Measurements from ENCODE around the gene FARP1. TPM values are rescaled to one million over a fixed set of nuclear protein-coding genes. Genes with fewer than 3 reads are reported as not detected.
A peak's percentile ranks its signal among the peaks of the same experiment; 100 is the strongest.

Gene FARP1
- polyA plus RNA-seq, 1 of the 3 experiments (the other 2 are of a cell fraction): 12.0 TPM

- Histone ChIP-seq H3K4me2 (no peak overlapping the region), H3K9me3 (no peaks in the 10 kb centered on the region), H4K20me1 (ENCODE audit: insufficient read depth) (no peaks in the 10 kb centered on the region), H3F3A (replicated peaks; ENCODE audit: insufficient read depth) (peaks cover 26% of the 10 kb centered on the region), H3K4me1 (ENCODE audit: control insufficient read depth in 1 of 2, insufficient read depth in 2 of 2, low read depth in 1 of 2, low read length in 1 of 2) (peaks cover 12 to 38% of the 10 kb centered on the region in 2 experiments), H3K27me3 (ENCODE audit: insufficient read depth) (no peaks in the 10 kb centered on the region), H3K36me3 (replicated peaks in 1 of 2; ENCODE audit: control insufficient read depth in 1 of 2, insufficient read depth in 2 of 2, low read length in 1 of 2) (no peaks in the 10 kb centered on the region), H2AFZ (ENCODE audit: low read depth) (no peak overlapping the region), H3K27ac (ENCODE audit: low read depth in 2 of 2, low read length in 1 of 2) (peak overlapping the region; percentile 76 to 79), H3K4me3 (ENCODE audit: low read depth in 2 of 2, low read length in 1 of 2) (no peak overlapping the region), H3K9me2 (no peaks in the 10 kb centered on the region), H3K9ac (no peak overlapping the region), H3K79me2 (ENCODE audit: insufficient read depth) (peaks cover 48% of the 10 kb centered on the region)
- DNase-seq: peak; percentile 63
- ChIA-PET POLR2A (no interaction called here), CTCF (no interaction called here)
- 72% methylated on average over 2 of the region's 2 CpGs for WGBS (ENCODE audit: low lambda C conversion rate)
- TF ChIP-seq RAD21 (IDR thresholded peaks at IDR 0.05; ENCODE audit: low read length) (0 out of 2 replicates have a peak, but pooled peaks have one; percentile 6), FOXJ3 (CRISPR knock-in tag; IDR thresholded peaks at IDR 0.05) (no peak), JUND (IDR thresholded peaks at IDR 0.05) (0 out of 2 replicates have a peak, but pooled peaks have one; percentile 13), MEF2A (IDR thresholded peaks at IDR 0.05; ENCODE audit: borderline replicate concordance, low read depth) (no peak), RXRA (IDR thresholded peaks at IDR 0.05; ENCODE audit: borderline replicate concordance, low read depth) (no peak), MAX (IDR thresholded peaks at IDR 0.05; ENCODE audit: low read depth) (no peak), YY1 (IDR thresholded peaks at IDR 0.05; ENCODE audit: low read depth) (peak; percentile 17; the same call in 1 of the 2 replicates), ELF1 (IDR thresholded peaks at IDR 0.05) (no peak), GABPA (IDR thresholded peaks at IDR 0.05; ENCODE audit: low read depth) (no peak), RFX5 (IDR thresholded peaks at IDR 0.05; ENCODE audit: low read length) (no peak), FOSL2 (IDR thresholded peaks at IDR 0.05; ENCODE audit: borderline replicate concordance, low read depth) (no peak), NRF1 (IDR thresholded peaks at IDR 0.05; ENCODE audit: low read depth, low read length) (no peak), FOXM1 (IDR thresholded peaks at IDR 0.05; ENCODE audit: low read depth) (no peak), MXI1 (IDR thresholded peaks at IDR 0.05; ENCODE audit: low read depth, low read length) (no peak), GATA2 (CRISPR knock-in tag; IDR thresholded peaks at IDR 0.05) (no peak), TCF12 (IDR thresholded peaks at IDR 0.05) (peak; percentile 97), EZH2phosphoT487 (IDR thresholded peaks at IDR 0.05; ENCODE audit: borderline replicate concordance, low read depth) (no peak), CHD2 (IDR thresholded peaks at IDR 0.05; ENCODE audit: low read length, partially characterized antibody) (no peak), EP300 (IDR thresholded peaks at IDR 0.05; ENCODE audit: borderline replicate concordance in 1 of 2, low read depth in 1 of 2, low read length in 1 of 2) (peak in 1 of 2 experiments; percentile 19; a peak in 1 of 4 replicates)
- TF ChIP-seq, protein P1, sequence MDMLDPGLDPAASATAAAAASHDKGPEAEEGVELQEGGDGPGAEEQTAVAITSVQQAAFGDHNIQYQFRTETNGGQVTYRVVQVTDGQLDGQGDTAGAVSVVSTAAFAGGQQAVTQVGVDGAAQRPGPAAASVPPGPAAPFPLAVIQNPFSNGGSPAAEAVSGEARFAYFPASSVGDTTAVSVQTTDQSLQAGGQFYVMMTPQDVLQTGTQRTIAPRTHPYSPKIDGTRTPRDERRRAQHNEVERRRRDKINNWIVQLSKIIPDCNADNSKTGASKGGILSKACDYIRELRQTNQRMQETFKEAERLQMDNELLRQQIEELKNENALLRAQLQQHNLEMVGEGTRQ (IDR thresholded peaks at IDR 0.05; ENCODE audit: borderline replicate concordance, low read depth, low read length): no peak
- TF ChIP-seq, protein P2, sequence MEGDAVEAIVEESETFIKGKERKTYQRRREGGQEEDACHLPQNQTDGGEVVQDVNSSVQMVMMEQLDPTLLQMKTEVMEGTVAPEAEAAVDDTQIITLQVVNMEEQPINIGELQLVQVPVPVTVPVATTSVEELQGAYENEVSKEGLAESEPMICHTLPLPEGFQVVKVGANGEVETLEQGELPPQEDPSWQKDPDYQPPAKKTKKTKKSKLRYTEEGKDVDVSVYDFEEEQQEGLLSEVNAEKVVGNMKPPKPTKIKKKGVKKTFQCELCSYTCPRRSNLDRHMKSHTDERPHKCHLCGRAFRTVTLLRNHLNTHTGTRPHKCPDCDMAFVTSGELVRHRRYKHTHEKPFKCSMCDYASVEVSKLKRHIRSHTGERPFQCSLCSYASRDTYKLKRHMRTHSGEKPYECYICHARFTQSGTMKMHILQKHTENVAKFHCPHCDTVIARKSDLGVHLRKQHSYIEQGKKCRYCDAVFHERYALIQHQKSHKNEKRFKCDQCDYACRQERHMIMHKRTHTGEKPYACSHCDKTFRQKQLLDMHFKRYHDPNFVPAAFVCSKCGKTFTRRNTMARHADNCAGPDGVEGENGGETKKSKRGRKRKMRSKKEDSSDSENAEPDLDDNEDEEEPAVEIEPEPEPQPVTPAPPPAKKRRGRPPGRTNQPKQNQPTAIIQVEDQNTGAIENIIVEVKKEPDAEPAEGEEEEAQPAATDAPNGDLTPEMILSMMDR (IDR thresholded peaks at IDR 0.05): no peak
- TF ChIP-seq, protein P3, sequence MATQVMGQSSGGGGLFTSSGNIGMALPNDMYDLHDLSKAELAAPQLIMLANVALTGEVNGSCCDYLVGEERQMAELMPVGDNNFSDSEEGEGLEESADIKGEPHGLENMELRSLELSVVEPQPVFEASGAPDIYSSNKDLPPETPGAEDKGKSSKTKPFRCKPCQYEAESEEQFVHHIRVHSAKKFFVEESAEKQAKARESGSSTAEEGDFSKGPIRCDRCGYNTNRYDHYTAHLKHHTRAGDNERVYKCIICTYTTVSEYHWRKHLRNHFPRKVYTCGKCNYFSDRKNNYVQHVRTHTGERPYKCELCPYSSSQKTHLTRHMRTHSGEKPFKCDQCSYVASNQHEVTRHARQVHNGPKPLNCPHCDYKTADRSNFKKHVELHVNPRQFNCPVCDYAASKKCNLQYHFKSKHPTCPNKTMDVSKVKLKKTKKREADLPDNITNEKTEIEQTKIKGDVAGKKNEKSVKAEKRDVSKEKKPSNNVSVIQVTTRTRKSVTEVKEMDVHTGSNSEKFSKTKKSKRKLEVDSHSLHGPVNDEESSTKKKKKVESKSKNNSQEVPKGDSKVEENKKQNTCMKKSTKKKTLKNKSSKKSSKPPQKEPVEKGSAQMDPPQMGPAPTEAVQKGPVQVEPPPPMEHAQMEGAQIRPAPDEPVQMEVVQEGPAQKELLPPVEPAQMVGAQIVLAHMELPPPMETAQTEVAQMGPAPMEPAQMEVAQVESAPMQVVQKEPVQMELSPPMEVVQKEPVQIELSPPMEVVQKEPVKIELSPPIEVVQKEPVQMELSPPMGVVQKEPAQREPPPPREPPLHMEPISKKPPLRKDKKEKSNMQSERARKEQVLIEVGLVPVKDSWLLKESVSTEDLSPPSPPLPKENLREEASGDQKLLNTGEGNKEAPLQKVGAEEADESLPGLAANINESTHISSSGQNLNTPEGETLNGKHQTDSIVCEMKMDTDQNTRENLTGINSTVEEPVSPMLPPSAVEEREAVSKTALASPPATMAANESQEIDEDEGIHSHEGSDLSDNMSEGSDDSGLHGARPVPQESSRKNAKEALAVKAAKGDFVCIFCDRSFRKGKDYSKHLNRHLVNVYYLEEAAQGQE (IDR thresholded peaks at IDR 0.05; ENCODE audit: low read depth, low read length): no peak
- TF ChIP-seq, protein P4, sequence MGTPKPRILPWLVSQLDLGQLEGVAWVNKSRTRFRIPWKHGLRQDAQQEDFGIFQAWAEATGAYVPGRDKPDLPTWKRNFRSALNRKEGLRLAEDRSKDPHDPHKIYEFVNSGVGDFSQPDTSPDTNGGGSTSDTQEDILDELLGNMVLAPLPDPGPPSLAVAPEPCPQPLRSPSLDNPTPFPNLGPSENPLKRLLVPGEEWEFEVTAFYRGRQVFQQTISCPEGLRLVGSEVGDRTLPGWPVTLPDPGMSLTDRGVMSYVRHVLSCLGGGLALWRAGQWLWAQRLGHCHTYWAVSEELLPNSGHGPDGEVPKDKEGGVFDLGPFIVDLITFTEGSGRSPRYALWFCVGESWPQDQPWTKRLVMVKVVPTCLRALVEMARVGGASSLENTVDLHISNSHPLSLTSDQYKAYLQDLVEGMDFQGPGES (IDR thresholded peaks at IDR 0.05; ENCODE audit: low read depth, low read length): no peak
- TF ChIP-seq, protein P5, sequence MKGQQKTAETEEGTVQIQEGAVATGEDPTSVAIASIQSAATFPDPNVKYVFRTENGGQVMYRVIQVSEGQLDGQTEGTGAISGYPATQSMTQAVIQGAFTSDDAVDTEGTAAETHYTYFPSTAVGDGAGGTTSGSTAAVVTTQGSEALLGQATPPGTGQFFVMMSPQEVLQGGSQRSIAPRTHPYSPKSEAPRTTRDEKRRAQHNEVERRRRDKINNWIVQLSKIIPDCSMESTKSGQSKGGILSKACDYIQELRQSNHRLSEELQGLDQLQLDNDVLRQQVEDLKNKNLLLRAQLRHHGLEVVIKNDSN (IDR thresholded peaks at IDR 0.05; ENCODE audit: borderline replicate concordance, low read depth): no peak
- TF ChIP-seq, protein P6, sequence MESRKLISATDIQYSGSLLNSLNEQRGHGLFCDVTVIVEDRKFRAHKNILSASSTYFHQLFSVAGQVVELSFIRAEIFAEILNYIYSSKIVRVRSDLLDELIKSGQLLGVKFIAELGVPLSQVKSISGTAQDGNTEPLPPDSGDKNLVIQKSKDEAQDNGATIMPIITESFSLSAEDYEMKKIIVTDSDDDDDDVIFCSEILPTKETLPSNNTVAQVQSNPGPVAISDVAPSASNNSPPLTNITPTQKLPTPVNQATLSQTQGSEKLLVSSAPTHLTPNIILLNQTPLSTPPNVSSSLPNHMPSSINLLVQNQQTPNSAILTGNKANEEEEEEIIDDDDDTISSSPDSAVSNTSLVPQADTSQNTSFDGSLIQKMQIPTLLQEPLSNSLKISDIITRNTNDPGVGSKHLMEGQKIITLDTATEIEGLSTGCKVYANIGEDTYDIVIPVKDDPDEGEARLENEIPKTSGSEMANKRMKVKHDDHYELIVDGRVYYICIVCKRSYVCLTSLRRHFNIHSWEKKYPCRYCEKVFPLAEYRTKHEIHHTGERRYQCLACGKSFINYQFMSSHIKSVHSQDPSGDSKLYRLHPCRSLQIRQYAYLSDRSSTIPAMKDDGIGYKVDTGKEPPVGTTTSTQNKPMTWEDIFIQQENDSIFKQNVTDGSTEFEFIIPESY (IDR thresholded peaks at IDR 0.05; ENCODE audit: borderline replicate concordance, low read depth): no peak
These were observed 111.6 kb downstream of the FARP1 start for GRCh38 chr13:98254513-98254912.
